Activated CD4-positive, alpha-beta T cell treated with anti-CD3 and anti-CD28 coated beads, Interleukin-2, amount 50 U/mL, for 4 hours (primary cell): ENCODE measurements around the gene TMEM204.

Experiments used
- DNase-seq, 2 experiments: peaks; one replicate each; pipeline ENCODE4 v3.0.0-alpha.2; 2020

The TMEM204 gene

DNA sequence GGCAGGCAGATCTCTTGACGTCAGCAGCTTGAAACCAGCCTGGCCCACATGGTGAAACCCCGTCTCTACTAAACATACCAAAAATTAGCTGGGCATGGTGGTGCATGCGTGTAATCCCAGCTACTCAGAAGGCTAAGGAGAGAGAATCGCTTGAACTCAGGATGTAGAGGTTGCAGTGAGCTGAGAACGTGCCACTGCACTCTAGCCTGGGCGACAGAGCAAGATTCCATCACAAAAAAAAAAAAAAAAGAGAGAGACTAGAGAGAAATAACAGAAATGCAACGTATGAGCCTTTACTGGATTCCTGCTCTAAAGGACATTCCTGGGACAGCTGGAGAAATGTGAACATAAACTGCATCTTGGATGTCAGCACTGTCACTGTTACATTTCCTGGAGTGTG is 67.6 kb downstream of the TMEM204 start:
- DNase-seq, result no peak

- DNase-seq, result no peak
Observed at GRCh38 chr16:1601489-1601888, 68.0 kb downstream of the TMEM204 start.

GRCh38 chr16:1602285-1602684 is 68.8 kb downstream of the TMEM204 start:
- DNase-seq, result no peak
